HG03060 (cell line): ENCODE data around the gene POLR2E.
A peak's percentile ranks its signal among the peaks of the same experiment; 100 is the strongest.

Experiments used
- ATAC-seq: cut with Tn5 transposase; IDR thresholded peaks from one replicate; pipeline ENCODE4 v1.9.1; 2021; ENCODE audit warnings: low read depth, moderate number of reproducible peaks; ENCODE audit not compliant: unreplicated experiment

The POLR2E gene

GRCh38 chr19:1051791-1052190, 43.4 kb downstream of the POLR2E start:
- ATAC-seq: no peak

GRCh38 chr19:1050989-1051788, 44.0 kb downstream of the POLR2E start:
- no peak for ATAC-seq

- no peak for ATAC-seq
Observed at GRCh38 chr19:1049800-1050199, 45.4 kb downstream of the POLR2E start.

- no peak for ATAC-seq
Observed at GRCh38 chr19:1049106-1049505, 46.1 kb downstream of the POLR2E start.

GRCh38 chr19:1047696-1048147, 47.5 kb downstream of the POLR2E start:
- ATAC-seq: no peak

GRCh38 chr19:1046836-1047695, 48.1 kb downstream of the POLR2E start:
- no peak for ATAC-seq

GRCh38 chr19:1046117-1046626, 49.0 kb downstream of the POLR2E start:
- ATAC-seq: no peak

- no peak for ATAC-seq
Observed at GRCh38 chr19:1045247-1045603, 50.0 kb downstream of the POLR2E start.

GRCh38 chr19:1042689-1043511, 52.3 kb downstream of the POLR2E start:
- no peak for ATAC-seq

GRCh38 chr19:1041835-1042685, 53.1 kb downstream of the POLR2E start:
- no peak for ATAC-seq

- no peak for ATAC-seq
Observed at GRCh38 chr19:1041272-1041834, 53.8 kb downstream of the POLR2E start.

GRCh38 chr19:1040476-1041271, 54.5 kb downstream of the POLR2E start:
- ATAC-seq: no peak

- ATAC-seq: peak; percentile 43
Observed at GRCh38 chr19:1039646-1040475, 55.3 kb downstream of the POLR2E start, which contains the start of gene ABCA7. TSS of gene ABCA7 (plus strand) at chr19:1040107. CDS start at chr19:1041362, 1,255 bp downstream.

- ATAC-seq: no peak
Observed at GRCh38 chr19:1038978-1039645, 56.1 kb downstream of the POLR2E start.

- no peak for ATAC-seq
Observed at GRCh38 chr19:1037621-1038064, 57.5 kb downstream of the POLR2E start.
